GM21786 (cell line): ENCODE results near the gene TRIM71.

Experiments used
- ATAC-seq: cut with Tn5 transposase; IDR thresholded peaks from one replicate; pipeline ENCODE4 v1.9.1; 2021; ENCODE audit not compliant: unreplicated experiment

The TRIM71 gene

DNA sequence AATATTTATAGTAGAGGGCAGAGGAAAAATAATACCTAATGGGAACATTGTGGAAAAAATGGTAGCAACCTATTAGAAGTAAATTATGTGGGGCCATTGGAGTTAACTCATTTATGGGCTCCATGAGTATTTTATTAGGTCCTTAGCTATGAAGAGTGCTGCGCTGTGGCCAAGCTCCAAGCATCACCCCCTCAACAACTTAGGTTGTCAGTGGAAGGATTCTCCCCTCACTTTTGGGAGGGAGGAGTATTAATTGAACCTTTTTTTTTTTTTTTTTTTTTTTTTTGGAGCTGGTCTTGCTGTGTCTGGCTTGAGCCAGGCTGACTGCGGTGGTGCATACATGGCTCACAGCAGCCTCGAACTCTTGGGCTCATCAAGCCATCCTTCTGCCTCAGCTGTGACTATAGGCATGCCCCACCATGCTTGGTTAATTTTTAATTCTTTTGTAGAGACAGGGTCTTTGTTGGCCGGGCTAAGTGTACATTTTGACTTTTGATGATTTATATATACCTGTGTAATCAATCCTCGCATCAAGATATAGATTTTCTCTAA lies 45.2 kb downstream of the TRIM71 start:
- no peak for ATAC-seq

DNA sequence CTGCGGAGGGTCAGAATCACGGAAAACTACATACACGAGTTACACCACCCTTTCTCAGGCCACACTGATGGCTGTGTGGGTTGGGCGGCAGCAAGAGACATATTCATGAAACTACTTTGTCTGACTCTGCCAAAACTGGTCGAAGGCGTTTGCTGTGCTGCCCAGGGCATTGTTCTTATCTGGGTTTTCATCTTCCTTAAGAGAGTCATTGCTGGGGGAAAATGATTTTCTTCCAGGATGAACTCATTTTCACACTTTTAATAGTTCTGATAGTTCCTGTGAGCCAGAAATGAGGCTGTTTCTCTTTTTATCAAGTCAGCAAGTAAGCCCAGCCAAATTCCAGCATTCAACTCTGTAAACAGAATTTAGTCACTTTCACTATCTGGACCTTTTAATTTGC lies 47.6 kb downstream of the TRIM71 start:
- no peak for ATAC-seq

DNA sequence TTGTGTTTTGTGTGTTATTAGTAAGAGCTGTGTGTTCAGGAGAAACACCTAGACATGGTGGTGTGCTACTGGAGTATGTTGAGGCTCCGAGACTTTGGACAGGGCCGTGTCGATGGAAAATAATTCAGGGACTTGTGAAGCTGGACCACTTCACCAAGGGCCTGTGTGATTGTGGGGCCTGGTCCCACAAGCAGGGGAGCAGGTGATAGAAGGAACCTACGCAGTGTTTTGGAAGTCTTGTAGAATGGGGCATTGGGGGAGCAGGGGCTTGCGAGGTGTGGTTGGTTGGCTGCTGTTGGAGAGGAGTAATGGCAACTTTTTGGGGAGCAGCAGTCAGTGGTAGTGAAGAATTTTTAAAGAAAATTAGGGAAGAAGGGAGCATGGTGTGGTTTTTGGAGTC lies 48.7 kb downstream of the TRIM71 start:
- ATAC-seq = no peak

DNA sequence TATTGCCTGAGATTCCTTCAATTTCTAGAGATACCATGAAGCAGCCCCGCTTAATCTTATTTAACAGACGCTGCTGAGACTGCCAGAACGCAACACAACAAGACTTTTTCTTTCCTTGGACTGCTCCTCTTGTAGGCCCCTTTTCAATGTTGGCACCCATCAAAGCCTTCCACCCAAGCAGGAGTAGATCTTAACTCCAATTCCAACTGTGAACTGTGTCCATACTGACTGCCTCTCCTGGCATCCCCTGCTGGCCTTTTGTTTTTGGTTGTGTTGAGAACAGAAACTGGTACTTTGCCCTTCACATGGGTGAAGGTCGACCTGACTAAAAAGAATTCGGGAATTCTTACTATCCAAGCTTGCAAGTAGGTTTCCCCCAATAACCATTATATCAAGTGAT lies 50.2 kb downstream of the TRIM71 start:
- no peak for ATAC-seq

DNA sequence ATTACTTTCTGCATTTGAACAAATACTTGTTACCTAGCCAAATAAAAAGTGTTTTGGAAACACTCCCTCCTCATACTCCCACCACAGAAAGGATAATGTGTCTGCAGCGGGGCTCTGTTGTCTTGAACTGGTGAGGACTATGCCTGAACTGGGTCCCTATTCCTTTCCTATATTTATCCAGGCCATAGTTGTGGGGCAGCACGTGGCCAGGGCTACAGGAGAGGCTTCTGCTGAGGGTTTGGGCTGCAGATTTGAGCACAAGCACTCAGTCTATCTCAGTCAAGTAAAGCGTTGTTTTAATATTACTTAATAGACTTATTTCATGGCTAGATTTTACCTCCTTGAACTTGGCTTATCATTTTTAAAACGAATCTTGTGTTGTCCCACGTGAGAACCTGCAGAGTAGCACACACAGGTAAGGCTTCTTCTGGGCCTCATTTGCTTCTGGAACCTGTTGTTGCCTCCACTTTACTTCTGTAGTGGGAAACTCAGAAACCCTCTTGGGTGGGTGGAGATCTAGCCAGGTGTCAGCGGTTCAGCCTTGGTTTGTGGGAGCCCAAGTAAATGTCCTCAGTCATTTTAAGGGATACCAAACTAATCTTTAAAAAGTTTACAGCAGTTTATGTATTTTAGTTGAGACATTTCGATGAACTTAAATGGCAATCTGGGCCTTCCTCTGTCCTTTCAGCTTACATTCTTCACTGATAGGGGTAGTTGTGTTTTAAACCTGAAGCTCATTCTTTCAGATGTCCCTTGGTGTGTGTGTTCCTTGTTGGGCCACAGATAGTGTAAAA lies 51.1 kb downstream of the TRIM71 start:
- no peak for ATAC-seq

DNA sequence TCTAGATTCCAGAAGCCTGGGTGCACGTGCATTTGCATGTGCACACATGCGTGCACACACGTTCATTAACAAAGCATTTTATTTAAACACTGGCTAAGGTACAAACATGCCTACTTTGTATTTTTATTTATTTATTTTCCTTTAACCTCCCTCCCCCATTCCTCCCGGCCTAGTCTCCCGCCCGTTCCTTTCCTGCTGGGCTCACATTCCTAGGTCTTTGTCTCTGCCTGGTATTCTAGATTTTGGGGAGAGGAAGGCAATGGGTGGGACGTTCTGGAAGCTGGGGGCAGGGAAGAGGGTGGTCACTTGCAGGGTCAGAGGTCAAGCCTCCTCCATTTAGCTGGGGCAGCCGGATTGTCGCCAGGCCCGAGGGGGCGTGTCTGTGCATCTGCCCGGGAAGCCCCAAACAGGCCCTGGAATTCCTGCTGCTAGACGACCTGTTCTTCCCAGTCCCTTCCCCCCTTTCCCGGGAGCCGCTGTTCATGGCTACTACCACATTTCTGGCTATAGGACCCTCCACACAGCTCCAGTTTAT lies 51.8 kb downstream of the TRIM71 start:
- no peak for ATAC-seq

DNA sequence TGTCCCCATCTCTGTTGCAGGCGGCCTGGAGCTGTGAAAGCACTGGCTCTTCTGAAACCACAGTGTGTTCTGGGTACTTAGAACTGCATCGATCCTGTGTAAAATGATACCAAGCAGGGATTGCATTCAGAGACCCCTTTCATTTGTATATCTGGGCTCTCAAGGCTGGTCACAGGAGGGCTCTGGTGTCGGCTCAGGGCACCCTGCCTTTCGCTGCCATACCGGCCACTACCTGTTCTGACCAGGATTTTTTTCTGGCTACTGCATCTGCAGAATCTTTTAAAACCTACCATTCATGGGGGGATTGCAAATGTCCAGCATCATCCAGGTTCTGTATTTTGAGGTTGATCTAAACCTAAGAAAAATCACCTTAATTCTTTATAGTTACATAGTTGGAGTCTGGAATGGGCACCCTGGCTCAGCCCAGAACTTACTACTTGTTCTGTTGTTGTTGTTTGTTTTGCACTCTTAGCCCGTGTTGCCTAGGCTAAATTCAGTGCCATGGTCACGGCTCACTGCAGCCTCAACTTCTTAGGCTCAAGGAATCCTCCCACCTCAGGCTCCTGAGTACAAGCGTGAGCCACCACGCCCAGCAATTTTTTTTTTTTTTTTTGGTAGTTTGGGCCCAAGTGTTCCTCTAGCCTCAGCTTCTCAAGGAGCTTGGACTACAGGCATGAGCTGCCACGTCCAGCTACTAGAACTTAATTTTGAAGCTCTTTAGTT lies 52.7 kb downstream of the TRIM71 start:
- ATAC-seq = no peak

DNA sequence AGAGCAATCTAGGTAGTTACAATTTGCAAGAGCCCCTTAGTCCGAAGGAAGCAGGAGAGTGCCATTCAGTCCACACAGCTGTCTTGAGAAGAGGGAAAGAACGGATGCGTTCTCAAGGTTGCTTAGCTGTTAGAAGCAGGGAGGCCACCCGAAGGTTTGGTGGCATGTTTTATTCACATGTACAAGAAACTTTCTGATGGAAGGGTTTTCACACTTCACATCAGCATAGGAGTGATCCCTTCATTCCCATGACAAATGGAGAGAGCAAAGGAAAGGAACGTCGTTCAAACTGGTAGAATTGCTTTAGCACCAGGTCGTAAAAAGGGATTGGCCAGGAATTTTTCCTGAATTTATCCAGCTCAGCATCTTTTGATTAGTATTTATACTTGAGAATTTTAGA lies 53.5 kb downstream of the TRIM71 start:
- no peak for ATAC-seq

DNA sequence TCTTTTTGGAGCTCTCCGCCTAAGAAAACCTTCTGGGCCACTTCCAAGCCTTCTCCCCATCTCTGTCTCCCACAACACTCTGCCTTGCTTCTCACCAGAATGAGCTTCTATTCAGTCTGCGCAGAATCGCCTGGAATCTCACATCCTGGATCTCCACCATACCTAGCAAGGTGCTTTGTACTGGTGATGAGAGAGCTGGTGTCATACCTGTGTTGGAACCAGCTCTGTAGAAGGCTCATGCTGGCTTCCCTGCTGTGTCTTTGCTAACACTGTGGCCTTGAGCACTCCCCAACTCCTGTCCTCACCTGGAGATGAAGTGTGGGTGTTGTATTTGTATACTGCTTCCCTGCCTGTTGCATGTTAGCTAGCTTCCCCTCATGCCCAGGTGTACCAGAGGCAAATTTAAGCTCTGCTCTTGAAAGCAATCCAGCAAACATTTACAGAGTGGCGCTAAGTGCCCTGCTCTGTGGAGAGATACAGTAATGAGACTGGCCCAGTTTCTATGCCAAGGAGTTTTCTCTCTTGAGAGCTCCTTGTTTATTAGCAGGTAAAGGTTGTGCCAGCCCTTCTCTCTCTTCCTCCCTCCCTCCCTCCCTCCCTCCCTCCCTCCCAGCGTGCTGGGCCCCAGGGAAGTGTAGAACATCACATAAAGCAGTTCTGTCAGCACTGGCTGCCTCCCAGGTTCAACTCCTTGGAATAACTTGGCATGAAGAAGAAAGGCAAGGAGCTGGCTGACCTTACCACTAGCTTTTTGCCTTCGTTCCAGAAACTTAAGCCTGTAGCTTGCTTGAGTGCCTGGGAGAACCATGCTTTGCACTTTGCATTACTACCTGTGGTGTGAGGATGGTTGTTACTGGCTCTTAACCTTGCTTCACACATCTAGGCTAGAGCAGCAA lies 54.9 kb downstream of the TRIM71 start:
- no peak for ATAC-seq

DNA sequence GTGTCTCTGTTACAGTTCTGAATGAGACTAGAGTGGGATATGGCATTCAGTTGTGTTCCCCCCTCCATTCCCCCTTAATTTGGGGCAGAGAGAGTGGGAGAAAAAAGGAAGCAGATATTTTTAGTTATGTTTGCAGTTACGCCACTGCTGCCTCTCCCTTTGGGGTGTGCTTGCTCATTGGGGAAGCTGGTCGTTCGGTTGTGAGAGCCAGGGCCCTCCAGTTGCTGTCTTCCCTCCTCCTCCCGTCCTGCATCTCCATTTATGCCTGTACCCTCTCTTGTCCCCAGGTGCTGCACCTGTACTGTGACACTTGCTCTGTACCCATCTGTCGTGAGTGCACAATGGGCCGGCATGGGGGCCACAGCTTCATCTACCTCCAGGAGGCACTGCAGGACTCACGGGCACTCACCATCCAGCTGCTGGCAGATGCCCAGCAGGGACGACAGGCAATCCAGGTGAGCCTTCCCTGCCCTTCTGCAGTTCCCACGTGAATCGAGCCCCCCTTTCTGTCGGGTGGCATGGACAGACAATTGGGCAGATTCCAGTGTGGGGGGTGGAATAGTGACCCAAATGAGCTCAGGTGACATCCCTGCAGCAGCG lies 55.8 kb downstream of the TRIM71 start:
- no peak for ATAC-seq

DNA sequence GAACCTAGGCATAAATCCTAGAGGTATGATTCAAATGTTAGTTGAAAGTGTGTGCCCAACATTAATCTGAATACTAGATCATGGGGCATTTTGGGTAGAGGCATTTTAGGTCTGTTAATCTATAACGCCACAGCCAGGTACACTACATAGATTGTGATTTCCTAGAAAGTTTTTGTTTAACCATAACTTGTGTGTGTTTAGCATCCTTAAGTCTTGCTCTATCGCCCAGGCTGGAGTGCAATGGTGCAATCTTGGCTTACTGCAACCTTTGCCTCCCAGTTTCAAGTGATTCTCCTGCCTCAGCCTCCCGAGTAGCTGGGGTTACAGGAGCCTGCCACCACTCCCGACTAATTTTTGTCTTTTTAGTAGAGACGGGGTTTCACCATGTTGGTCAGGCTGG lies 59.1 kb downstream of the TRIM71 start:
- ATAC-seq = no peak

DNA sequence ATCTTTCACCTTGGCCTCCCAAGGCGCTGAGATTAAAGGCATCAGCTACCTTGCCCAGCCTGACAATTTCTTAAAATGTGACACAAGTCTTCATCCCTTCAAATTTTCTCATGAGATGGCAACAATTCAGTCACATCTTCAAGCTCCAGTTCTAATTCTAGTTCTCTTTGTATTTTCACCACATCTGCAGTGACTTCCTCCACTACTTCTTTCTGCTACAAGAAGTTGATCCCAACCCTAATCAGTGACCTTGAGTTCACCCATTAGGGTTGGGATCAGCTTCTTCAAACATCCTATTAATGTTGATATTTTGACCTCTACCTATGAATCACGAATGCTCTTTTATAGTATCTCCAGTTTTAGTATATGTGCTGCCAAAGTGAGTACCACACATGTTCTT lies 59.8 kb downstream of the TRIM71 start:
- no peak for ATAC-seq

DNA sequence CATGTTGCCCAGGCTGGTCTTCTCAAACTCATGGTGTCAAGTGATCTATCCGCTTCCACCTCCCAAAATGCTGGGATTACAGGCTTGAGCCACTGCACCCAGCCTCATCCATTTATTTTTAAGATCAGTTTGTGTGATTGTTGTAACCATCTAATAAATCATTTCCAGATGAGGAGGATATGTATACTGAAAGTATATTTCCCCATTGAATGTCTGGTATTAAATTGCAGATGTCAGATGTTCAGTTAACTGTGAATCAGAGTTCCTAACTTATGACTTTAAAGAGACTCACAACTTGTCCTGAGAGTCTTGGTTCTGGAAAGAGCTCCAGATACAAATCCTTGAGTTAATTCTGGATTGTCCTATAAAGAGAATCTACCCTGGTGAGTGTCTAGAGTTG lies 62.4 kb downstream of the TRIM71 start:
- no peak for ATAC-seq

DNA sequence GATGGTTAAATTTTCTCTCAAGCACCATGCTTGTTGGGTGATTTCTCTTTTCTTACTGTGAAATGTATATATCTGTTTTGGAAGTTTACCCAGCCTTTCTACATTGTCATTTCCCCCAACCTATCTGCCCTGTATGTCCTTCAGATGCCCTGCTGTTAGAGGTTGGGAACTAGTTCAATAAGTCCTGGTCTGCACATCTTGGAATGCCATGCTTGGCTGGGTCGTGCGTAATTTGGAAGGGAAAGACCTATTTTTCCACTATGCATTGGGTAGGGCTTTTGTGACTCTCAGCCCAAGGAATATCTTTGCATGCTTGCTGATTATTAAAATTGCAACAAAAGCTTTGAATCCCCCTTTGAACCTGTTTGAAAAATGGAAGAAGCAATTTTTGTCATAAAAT lies 63.8 kb downstream of the TRIM71 start:
- no peak for ATAC-seq

DNA sequence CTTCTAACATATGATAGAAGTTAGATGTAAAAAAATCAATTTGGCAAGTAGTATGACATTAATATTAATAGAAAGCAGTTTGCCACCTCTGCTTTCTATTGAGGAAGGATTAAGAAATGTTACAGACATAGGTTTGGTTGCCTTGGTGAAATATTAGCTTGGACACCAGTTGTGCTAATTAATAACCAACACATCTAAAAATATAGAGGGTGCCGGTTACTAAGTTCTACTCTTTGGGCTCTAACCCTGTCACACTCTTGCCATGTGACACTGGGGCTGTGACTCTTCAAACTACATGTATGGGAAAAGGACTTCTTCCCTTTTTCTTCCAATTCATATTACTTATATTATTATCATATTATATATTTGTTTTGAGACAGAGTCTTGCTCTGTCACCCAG lies 64.4 kb downstream of the TRIM71 start:
- peak; percentile 42 for ATAC-seq

DNA sequence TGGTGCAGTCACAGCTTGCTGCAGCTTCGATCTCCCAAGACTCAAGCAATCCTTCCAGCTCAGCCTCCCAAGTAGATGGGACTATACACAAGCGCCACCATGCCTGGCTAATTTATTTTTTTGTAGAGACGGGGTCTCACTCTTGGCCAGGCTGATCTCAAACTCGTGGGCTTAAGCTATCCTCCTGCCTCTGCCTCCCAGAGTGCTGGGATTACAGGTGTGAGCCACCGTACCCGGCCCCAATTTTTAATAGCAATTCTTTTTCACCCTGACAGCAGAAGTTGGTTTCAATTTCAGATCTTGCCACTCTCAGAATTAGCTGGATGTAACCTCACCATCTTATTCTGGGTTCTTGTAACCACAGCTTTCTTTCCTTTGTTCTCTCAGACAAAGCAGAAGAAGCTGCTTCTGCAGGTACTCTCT lies 64.8 kb downstream of the TRIM71 start:
- peak; percentile 88 for ATAC-seq

DNA sequence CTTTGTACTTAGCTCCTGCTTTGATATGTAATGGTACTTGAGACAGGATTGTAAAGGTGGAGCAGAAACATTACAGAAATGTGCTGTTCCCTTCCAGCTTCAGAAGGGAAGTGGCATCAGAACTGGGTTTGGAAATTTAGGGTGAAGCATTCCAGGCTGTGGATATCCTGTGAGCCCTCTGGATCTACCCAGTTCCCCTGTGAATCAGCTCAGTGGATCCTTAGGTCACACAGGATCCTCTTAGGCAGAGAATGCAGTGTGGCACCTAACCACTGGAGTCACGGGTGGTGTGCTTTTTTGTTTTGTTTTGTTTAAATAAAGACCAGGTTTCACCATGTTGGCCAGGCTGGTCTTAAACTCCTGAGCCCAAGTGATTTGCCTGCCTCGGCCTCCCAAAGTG lies 66.0 kb downstream of the TRIM71 start:
- no peak for ATAC-seq

DNA sequence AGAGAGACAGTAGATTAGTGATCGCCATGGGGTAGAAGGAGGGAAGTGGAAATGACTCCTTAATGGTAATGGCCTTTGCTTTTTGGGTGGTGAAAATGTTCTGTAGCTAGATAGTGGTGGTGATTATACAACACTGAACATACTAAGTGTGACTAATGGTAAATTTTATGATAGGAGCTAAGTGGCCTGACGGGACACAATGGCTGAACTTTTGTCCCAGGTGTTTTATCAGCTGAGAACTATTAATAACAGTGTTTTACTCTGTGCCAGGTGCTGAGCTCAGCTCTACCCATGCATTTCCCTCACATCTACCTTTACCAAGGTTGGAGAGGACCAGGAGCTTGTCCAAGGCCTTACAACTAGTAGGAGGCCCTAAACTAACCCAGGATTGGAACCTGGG lies 66.8 kb downstream of the TRIM71 start:
- ATAC-seq = no peak

DNA sequence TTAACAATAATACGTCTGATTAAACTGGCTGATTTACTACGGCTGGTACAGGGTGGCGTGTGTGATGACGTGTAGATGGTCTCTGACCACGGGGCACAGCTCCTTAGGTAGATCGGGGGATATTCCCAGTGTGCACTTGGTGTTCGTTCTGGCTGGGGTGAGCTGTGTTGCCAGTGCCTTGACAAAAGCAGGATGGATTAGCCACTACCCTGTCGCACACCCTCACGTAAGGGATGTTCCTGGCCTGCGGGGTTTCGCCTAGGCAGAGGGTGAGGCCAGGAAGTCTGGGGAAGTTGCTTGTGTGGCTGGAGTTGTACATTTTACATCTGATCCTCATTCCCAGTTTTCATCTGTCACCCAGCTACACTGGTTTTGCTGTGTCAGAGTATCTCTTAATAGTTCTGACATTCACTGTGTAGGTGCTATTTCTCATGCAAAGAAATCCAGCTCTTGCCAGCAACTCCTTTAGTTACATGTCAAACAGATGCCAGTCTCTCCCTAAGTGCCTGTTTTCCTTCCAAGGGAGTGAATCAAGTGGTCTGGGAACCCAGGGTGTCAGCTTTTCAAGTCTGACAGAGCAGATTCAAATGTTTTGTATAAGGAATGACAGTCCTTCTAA lies 67.6 kb downstream of the TRIM71 start:
- no peak for ATAC-seq

DNA sequence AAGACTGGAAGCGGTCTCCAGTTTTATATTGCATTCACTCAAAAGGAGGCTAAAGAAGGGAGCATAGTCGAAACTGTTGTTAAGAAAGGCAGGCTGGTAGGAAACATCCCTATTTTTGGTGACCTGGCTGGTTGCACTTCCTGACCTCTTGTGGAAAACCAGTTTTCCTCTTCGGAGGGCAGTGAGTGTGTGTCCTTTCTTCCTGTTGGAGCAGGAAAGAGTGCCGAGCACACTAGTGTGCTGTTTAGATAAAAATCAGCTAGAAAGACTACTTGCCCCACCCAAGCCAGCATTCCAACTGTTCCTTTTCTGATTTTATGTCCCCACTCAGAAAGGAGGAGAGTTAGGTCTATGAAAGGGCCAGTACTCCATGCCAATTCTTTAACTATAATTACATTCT lies 68.5 kb downstream of the TRIM71 start:
- no peak for ATAC-seq
